NAMALWA (cell line): Measurements from ENCODE around the gene TINCR.
"Not testable (repeated sequence)": the region's sequence is repeated elsewhere in the genome, so short reads cannot be mapped to it uniquely, and the experiment has no call there.

Experiments
- DNase-seq: peaks from one replicate; pipeline ENCODE4 v3.0.0-alpha.2; 2015; ENCODE audit warnings: low spot score

TINCR gene

GRCh38 chr19:5558101-5558621 lies 9.6 kb downstream of the TINCR start:
- no peak for DNase-seq

GRCh38 chr19:5557691-5558090 lies 10.1 kb downstream of the TINCR start:
- no peak for DNase-seq

GRCh38 chr19:5554828-5555227 lies 12.9 kb downstream of the TINCR start:
- no peak for DNase-seq

GRCh38 chr19:5553892-5554291 lies 13.9 kb downstream of the TINCR start:
- no peak for DNase-seq

- peak; percentile 67 for DNase-seq
These were observed 19.9 kb downstream of the TINCR start for GRCh38 chr19:5547881-5548280.

GRCh38 chr19:5545984-5546383 lies 21.8 kb downstream of the TINCR start:
- DNase-seq = no peak

- no peak for DNase-seq
These were observed 22.7 kb downstream of the TINCR start for GRCh38 chr19:5545051-5545450.

- no peak for DNase-seq
These were observed 25.1 kb downstream of the TINCR start for GRCh38 chr19:5542665-5543064.

- DNase-seq = no peak
These were observed 26.3 kb downstream of the TINCR start for GRCh38 chr19:5541456-5541855.

GRCh38 chr19:5540208-5540607 lies 27.5 kb downstream of the TINCR start:
- DNase-seq = no peak

- DNase-seq = no peak
These were observed 29.9 kb downstream of the TINCR start for GRCh38 chr19:5537870-5538269.

GRCh38 chr19:5536982-5537579 lies 30.7 kb downstream of the TINCR start:
- not testable (repeated sequence) for DNase-seq

- no peak for DNase-seq
These were observed 31.3 kb downstream of the TINCR start for GRCh38 chr19:5536337-5536894.

GRCh38 chr19:5534787-5535586 lies 32.8 kb downstream of the TINCR start:
- DNase-seq = peak; percentile 40

- no peak for DNase-seq
These were observed 34.5 kb downstream of the TINCR start for GRCh38 chr19:5533257-5533656.

- DNase-seq = no peak
These were observed 37.1 kb downstream of the TINCR start for GRCh38 chr19:5530701-5531100.

- no peak for DNase-seq
These were observed 41.1 kb downstream of the TINCR start for GRCh38 chr19:5526691-5527090.

- DNase-seq = no peak
These were observed 43.7 kb downstream of the TINCR start for GRCh38 chr19:5524081-5524480.

- DNase-seq = no peak
These were observed 45.6 kb downstream of the TINCR start for GRCh38 chr19:5522106-5522505.

GRCh38 chr19:5520501-5520900 lies 47.3 kb downstream of the TINCR start:
- DNase-seq = no peak

- DNase-seq = no peak
These were observed 48.7 kb downstream of the TINCR start for GRCh38 chr19:5519076-5519475.

GRCh38 chr19:5515737-5516136 lies 52.0 kb downstream of the TINCR start:
- peak; percentile 33 for DNase-seq

- DNase-seq = no peak
These were observed 53.8 kb downstream of the TINCR start for GRCh38 chr19:5514001-5514400.
